ENCODE results near the gene MLH3. TPM values are rescaled to one million over a fixed set of nuclear protein-coding genes. Genes with fewer than 3 reads are reported as not detected.
"Not testable (repeated sequence)": the region's sequence is repeated elsewhere in the genome, so short reads cannot be mapped to it uniquely, and the experiment has no call there.

Gene MLH3
- total RNA-seq = 9.6 and 13.1 TPM in 2 replicates

DNA sequence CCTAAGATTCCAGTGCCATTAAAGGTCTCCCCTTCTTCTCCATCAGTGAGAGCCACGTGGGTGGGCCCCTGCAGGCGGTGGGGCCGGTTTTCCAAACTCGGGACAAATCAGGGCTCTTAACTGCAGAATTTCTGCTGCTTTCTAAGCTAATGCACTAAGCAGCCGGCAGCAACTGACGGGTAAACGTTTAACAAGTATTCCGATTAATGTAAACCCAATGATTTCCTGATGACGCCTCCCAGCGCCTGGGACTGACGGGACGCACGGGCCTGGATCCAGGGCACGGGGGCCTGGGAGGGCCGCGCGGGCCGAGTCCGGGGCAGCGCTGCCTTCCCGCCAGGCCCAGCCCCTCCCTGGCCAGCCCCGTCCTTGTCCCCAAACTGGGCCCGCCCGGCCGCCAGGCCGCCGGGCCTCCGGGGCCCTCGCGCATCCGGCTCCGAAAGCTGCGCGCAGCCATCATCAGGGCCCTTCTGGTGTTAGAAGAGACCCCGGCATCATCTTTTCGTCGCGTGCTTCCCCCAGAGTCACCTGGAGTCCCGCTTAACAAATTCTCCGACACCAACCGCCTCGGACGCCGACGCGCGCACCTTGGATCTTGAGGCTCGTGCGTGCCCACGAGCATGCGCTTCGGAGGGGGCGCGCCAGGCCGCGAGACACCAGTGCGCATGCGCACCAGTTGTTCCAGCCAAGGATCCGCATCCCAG lies at the start of gene MLH3:
Gene MLH3 (minus strand): TSS at position 616 of the 704 bp plus-strand sequence. CDS start 1,812 bp downstream, outside the sequence.
- peak; percentile 50 to 80 for DNase-seq (ENCODE audit: low read depth in 2 of 2)

DNA sequence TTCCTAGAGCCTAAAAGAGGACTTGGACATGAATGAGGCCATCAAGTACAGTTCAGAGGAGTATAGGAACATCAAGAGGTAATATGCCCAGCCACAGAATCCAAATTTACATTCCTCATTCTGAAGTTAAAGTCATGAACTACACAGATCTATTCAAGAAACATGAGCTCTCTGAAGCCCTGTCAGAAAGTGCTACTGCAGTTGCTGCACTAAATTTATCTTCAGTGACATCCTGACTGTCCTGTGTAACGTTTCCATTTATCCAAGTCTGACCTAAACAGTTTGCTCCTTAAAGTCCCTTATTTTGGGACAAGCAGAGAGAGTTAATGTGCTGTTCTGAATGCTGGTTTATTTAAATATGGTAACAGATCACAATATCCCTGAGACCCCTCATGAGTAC lies 47.4 kb upstream of the MLH3 start:
- no peak for DNase-seq (ENCODE audit: low read depth in 2 of 2)

GRCh38 chr14:75098212-75098611 lies 46.9 kb upstream of the MLH3 start:
- no peak for DNase-seq (ENCODE audit: low read depth in 2 of 2)

DNA sequence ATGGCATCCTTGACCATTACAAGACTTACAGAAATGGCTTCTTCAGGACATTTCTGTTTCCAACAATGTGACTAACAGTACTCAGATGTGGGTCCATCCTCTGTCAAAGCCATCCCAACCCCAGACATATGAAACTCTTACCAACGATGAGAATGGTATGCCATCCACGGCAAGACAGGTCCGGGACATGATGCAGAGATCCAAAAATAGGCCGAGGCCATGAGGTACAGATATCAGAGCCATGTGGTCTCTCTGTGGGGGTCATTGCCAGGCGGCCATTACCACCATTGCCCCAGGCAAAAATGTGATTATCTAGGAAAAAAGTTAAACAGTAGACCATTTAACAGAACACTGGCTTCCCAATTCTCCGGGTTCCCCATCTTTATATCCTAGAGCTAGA lies 45.7 kb upstream of the MLH3 start:
- no peak for DNase-seq (ENCODE audit: low read depth in 2 of 2)

- DNase-seq (ENCODE audit: low read depth in 2 of 2) = no peak
These were observed 44.4 kb upstream of the MLH3 start for GRCh38 chr14:75095690-75096089.

DNA sequence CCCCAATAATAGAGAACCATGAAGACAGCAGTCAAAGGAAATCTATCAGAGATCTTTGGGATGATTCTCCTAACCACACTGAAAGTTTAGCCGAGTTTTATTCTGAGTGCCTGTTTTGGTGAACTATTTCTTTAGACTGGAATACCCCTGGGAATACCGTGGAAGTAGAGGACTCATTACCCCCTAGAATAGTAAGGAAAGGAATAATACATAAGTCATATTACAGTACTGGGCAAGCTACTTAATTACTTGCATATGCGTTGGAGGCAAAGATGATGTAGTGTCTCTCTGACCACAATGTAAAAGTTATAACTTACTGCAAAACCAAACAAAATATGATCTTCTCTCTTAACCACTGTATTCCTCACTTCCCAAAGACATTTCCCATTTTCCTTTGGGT lies 43.6 kb upstream of the MLH3 start:
- DNase-seq (ENCODE audit: low read depth in 2 of 2) = no peak

GRCh38 chr14:75092698-75093097 lies 41.4 kb upstream of the MLH3 start:
- no peak for DNase-seq (ENCODE audit: low read depth in 2 of 2)

DNA sequence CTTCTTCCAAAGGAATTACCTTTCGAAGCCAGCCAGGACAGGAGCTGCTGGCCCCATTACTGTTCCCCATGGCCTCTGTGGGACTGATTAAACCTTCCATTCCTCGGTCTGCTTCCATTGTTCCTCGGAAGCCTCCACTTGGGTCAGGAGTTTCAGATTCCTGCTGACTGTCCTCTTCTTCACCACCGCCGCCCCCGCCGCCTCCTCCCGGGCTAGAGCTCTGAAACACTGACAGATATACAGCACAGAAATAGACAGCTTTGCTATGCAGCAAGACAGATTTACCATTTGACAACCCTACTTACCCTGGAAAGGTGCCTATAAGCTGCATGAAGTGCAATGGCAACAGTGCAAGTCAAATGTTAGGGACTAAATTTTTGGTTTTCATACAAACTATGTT lies 40.0 kb upstream of the MLH3 start:
- DNase-seq (ENCODE audit: low read depth in 2 of 2) = no peak

DNA sequence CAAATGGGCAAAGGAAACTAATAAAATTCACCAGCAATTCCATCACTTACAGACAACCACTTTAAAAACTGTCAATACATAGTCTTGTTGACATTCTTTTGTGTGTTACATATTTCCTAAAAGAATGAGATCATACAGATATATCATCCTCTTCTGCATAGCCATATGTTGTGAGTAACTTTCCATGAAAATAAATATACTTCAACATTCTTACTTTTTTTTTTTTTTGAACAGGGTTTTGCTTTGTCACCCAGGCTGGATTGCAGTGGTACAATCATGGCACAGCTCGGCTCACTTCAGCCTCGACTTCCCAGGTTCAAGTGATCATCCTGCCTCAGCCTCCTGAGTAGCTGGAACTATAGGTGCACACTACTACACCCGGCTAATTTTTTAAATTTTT lies 39.1 kb upstream of the MLH3 start:
- peak in 1 of 2 donors; percentile 24 for DNase-seq (ENCODE audit: low read depth in 2 of 2)

DNA sequence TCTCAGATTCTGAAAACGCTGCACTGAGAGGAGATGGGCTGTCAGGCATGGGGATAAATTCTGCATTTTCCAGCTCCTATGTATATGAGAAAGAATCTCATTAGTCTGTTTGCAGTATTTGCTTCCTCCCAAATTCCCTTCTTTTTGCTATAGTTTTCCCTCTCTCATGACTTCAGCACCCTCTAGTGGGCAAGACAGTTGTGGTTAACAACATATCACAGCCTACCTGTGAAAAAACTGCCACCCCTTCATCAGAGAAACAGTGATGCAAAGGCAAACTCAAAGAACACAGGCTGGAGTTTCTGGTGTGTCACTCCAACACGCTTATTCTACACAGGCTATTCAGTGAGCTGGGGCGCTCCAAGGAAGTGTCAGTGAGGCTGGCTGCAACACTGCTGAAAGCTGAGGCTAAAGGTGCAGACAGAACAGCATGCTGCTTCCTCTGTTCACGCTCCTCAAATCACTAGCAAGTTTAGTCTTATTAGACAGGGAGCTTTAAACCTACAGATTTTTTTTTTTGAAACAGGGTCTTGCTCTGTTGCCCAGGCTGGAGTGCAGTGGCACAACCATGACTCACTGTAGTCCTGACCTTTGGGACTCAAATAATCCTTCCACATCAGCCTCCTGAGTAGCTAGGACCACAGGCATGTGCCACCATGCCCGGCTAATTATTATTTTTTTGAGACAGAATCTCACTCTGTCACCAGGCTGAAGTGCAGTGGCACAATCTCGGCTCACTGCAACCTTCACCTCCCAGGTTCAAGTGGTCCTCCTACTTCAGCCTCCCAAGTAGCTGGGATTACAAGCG lies 37.5 kb upstream of the MLH3 start:
- peak; percentile 59 to 69 for DNase-seq (ENCODE audit: low read depth in 2 of 2)

- DNase-seq (ENCODE audit: low read depth in 2 of 2) = no peak
These were observed 36.9 kb upstream of the MLH3 start for GRCh38 chr14:75088153-75088552.

DNA sequence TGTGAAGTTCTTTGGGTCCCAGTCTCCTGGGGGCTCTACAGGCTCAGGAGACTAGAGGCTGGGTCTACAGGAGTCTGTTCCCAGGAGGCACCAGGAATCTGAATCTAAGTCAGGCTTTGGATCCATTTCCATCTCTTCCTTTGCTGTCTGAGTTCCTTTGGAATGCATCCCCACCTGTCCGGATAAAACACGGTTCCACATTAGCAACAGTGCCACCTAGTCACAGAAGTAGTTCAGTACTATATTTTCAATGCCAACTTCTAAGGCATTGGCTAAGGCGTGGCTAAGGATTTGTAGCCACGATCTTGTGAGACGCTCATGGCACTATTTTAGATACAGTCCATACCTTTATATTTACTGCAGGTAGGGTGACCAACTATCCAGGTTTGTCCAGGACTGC lies 33.2 kb upstream of the MLH3 start:
- DNase-seq (ENCODE audit: low read depth in 2 of 2) = peak in 1 of 2 donors; percentile 57

- no peak for DNase-seq (ENCODE audit: low read depth in 2 of 2)
These were observed 32.0 kb upstream of the MLH3 start for GRCh38 chr14:75083271-75083670.

DNA sequence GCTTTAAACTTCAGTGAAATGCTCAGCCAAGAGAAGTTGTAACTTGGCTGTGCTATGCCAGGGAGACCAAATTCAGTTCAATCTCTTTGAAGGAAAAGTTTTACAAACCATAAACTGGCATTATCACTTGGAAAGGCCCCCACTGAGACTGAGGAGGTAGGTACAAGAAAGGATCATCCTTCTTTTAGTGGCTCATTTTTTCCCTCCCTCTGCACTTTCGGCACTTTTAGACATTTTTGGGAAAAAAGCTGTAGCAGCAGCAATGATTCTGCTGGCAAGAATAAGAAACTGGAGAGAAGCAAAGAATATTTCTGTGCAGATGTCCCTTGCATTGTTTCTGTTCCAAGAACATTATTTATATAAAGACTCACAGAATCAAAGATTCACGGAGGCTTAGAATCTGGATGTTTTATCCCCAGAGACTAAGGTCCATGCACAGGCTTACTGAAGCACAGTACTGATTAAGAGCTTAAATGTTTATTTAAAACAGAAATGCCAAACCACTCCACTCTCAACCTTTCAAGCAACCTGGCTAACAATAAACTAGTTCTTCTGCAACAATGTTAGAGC lies 30.5 kb upstream of the MLH3 start:
- DNase-seq (ENCODE audit: low read depth in 2 of 2) = no peak

GRCh38 chr14:75079521-75079920 lies 28.3 kb upstream of the MLH3 start:
- no peak for DNase-seq (ENCODE audit: low read depth in 2 of 2)

- no peak for DNase-seq (ENCODE audit: low read depth in 2 of 2)
These were observed 26.5 kb upstream of the MLH3 start for GRCh38 chr14:75077794-75078193.

- no peak for DNase-seq (ENCODE audit: low read depth in 2 of 2)
These were observed 19.1 kb upstream of the MLH3 start for GRCh38 chr14:75070383-75070782.

- DNase-seq (ENCODE audit: low read depth in 2 of 2) = no peak
These were observed 18.5 kb upstream of the MLH3 start for GRCh38 chr14:75069811-75070145.

GRCh38 chr14:75069121-75069810 lies 18.0 kb upstream of the MLH3 start, which contains the start of gene ZC2HC1C:
Gene ZC2HC1C (plus strand): TSS chr14:75069641. CDS start chr14:75070574, 933 bp downstream.
- peak; percentile 88 to 90 for DNase-seq (ENCODE audit: low read depth in 2 of 2)

DNA sequence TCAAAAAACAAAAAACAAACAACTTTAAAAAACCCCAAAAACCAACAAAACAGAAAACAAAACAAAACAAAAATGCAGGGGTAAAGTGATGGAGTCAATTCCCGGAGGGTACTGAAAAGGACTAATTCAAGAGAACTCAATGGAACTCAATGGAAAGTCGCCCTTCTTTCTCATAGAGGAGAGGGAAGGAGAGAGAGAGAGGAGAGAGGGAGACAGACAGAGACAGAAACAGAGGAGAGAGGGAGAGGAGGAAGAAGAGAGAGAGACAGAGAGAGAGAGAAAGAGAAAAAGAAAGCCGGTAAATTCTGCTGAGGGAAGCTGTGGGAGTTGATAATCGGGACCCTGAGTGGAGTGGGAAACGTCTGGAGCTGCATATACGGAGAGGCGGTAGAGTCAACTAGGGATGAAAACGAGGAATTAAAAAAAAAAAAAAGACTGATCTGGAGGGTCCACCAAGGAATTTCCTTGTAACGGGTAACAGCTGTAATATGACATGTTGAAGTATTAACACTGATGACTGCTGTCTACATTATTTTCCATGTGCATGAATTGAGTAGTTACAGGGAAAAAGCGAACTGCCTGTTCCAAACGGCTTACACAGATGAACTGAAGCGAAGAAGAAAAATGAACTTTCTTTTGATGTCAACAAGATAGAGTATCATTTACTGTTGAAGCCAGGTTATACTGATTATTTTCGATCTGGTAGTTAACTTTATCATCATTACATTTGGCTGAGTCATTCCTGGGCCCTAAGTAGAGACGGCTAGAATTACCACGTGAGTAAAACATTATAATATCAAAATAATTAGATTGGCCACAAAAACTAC lies 17.2 kb upstream of the MLH3 start:
- DNase-seq (ENCODE audit: low read depth in 2 of 2) = peak in 1 of 2 donors; percentile 34

DNA sequence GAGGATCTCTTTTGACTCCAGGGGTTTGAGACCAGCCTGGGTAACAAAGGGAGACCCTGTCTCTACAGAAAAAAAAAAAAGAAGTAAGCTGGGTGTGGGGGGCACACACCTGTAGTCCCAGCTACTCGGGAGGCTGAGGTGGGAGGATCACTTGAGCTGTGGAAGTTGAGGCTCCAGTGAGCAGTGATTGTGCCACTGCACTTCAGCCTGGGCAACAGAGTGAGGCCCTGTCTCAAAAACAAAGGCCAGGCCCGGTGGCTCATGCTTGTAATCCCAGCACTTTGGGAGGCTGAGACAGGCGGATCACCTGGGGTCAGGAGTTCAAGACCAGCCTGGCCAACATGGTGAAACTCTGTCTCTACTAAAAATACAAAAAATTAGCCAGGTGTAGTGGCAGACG lies 16.5 kb upstream of the MLH3 start:
- not testable (repeated sequence) for DNase-seq (ENCODE audit: low read depth in 2 of 2)
